Measurements from ENCODE around the gene VPS33B. TPM values are rescaled to one million over a fixed set of nuclear protein-coding genes. Genes with fewer than 3 reads are reported as not detected.

The VPS33B gene
- total RNA-seq, 4 donors from 2014 or later, result 9.5 to 11.4 (median 10.4) TPM

GRCh38 chr15:90959894-90960293 lies 62.5 kb downstream of the VPS33B start:
- intact Hi-C loops (cut with DNase I), result loop anchor here (5.0 to 10.0 kb wide), 3 partner anchors 32 to 92 kb away; partner anchors contain the start of genes PRC1 and VPS33B
- Histone ChIP-seq H3K4me3 (no peak overlapping the region), H3K4me1 (peaks cover 35 to 58% (median 53%) of the 10 kb centered on the region in 4 donors), H3K9me3 (no peaks in the 10 kb centered on the region), H3K36me3 (peaks cover 0 to 49% (median 34%) of the 10 kb centered on the region in 4 donors), H3K27ac (replicated peaks in 1 of 4) (peak overlapping the region; percentile 54 to 74 (median 70)), H3K27me3 (no peaks in the 10 kb centered on the region)
- WGBS, result 62% methylated on average over 5 of the region's 5 CpGs
- TF ChIP-seq POLR2AphosphoS5 (IDR thresholded peaks at IDR 0.05) (peak; percentile 42 to 51), POLR2A (IDR thresholded peaks at IDR 0.05; ENCODE audit: low read depth) (no peak), EP300 (IDR thresholded peaks at IDR 0.05) (no peak)
- TF ChIP-seq, protein P1, sequence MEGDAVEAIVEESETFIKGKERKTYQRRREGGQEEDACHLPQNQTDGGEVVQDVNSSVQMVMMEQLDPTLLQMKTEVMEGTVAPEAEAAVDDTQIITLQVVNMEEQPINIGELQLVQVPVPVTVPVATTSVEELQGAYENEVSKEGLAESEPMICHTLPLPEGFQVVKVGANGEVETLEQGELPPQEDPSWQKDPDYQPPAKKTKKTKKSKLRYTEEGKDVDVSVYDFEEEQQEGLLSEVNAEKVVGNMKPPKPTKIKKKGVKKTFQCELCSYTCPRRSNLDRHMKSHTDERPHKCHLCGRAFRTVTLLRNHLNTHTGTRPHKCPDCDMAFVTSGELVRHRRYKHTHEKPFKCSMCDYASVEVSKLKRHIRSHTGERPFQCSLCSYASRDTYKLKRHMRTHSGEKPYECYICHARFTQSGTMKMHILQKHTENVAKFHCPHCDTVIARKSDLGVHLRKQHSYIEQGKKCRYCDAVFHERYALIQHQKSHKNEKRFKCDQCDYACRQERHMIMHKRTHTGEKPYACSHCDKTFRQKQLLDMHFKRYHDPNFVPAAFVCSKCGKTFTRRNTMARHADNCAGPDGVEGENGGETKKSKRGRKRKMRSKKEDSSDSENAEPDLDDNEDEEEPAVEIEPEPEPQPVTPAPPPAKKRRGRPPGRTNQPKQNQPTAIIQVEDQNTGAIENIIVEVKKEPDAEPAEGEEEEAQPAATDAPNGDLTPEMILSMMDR (IDR thresholded peaks at IDR 0.05), result no peak
- no peak for DNase-seq (ENCODE audit: extremely low spot score)

- no peak for DNase-seq (ENCODE audit: extremely low spot score)
- no peak for TF ChIP-seq POLR2A (IDR thresholded peaks at IDR 0.05; ENCODE audit: low read depth)
- TF ChIP-seq, protein P1 (IDR thresholded peaks at IDR 0.05), result no peak
- TF ChIP-seq EP300 (IDR thresholded peaks at IDR 0.05), result no peak
- no peak for TF ChIP-seq POLR2AphosphoS5 (IDR thresholded peaks at IDR 0.05)
- H3K4me1 ChIP-seq, result peaks cover 38 to 63% (median 57%) of the 10 kb centered on the region in 4 donors
- 81% methylated on average over 8 of the region's 8 CpGs for WGBS
- no peaks in the 10 kb centered on the region for H3K9me3 ChIP-seq
- peak overlapping the region; percentile 54 to 74 (median 70) for H3K27ac ChIP-seq (replicated peaks in 1 of 4)
- H3K27me3 ChIP-seq, result no peaks in the 10 kb centered on the region
- H3K36me3 ChIP-seq, result peaks cover 0 to 44% (median 32%) of the 10 kb centered on the region in 4 donors
- no peak overlapping the region for H3K4me3 ChIP-seq
- intact Hi-C loops (cut with DNase I), result loop anchor here (5.0 to 10.0 kb wide), 3 partner anchors 33 to 93 kb away; partner anchors contain the start of genes PRC1 and VPS33B
These were observed 63.3 kb downstream of the VPS33B start for GRCh38 chr15:90959028-90959595.

GRCh38 chr15:90957791-90958190 lies 64.6 kb downstream of the VPS33B start:
- Histone ChIP-seq H3K4me1 (peaks cover 38 to 64% (median 57%) of the 10 kb centered on the region in 4 donors), H3K36me3 (peaks cover 8 to 44% (median 32%) of the 10 kb centered on the region in 4 donors), H3K9me3 (no peaks in the 10 kb centered on the region), H3K4me3 (peak overlapping the region; percentile 62 to 75 (median 68)), H3K27me3 (no peaks in the 10 kb centered on the region), H3K27ac (replicated peaks in 1 of 4) (peak overlapping the region; percentile 80 to 82 (median 81))
- TF ChIP-seq POLR2AphosphoS5 (IDR thresholded peaks at IDR 0.05) (no peak), EP300 (IDR thresholded peaks at IDR 0.05) (no peak), POLR2A (IDR thresholded peaks at IDR 0.05; ENCODE audit: low read depth) (no peak)
- TF ChIP-seq, protein P1 (IDR thresholded peaks at IDR 0.05), result no peak
- no peak for DNase-seq (ENCODE audit: extremely low spot score)
- WGBS, result 29% methylated on average over 6 of the region's 6 CpGs
- intact Hi-C loops (cut with DNase I), result loop anchor here (2.0 to 10.0 kb wide), 4 partner anchors 35 to 311 kb away; partner anchors contain the start of genes PRC1 and VPS33B

- H3K4me3 ChIP-seq, result peak overlapping the region; percentile 62 to 75 (median 68)
- H3K4me1 ChIP-seq, result peaks cover 38 to 64% (median 57%) of the 10 kb centered on the region in 4 donors
- peaks cover 14 to 45% (median 34%) of the 10 kb centered on the region in 4 donors for H3K36me3 ChIP-seq
- no peak for DNase-seq (ENCODE audit: extremely low spot score)
- intact Hi-C loops (cut with DNase I), result loop anchor here (2.0 to 10.0 kb wide), 4 partner anchors 35 to 312 kb away; partner anchors contain the start of genes PRC1 and VPS33B
- no peaks in the 10 kb centered on the region for H3K9me3 ChIP-seq
- no peak for TF ChIP-seq POLR2A (IDR thresholded peaks at IDR 0.05; ENCODE audit: low read depth)
- TF ChIP-seq, protein P1 (IDR thresholded peaks at IDR 0.05), result no peak
- TF ChIP-seq POLR2AphosphoS5 (IDR thresholded peaks at IDR 0.05), result no peak
- no peak for TF ChIP-seq EP300 (IDR thresholded peaks at IDR 0.05)
- 22% methylated on average over 3 of the region's 63 CpGs for WGBS
- H3K27me3 ChIP-seq, result no peaks in the 10 kb centered on the region
- H3K27ac ChIP-seq (replicated peaks in 1 of 4), result peak overlapping the region; percentile 80 to 82 (median 81)
These were observed 65.2 kb downstream of the VPS33B start for GRCh38 chr15:90957031-90957790.
